T-helper 17 cell (primary cell): ENCODE data around the gene FOXO4. TPM values are rescaled to one million over a fixed set of nuclear protein-coding genes. Genes with fewer than 3 reads are reported as not detected.

Experiments used
- ATAC-seq: fragments of 150-1000 bp; cut with Tn5 transposase; 2 replicates; pipeline ENCODE4 v1.10.0; 2021; ENCODE audit warnings: mild to moderate bottlenecking, moderate library complexity
- DNase-seq, 3 donors: peaks; one replicate each; pipeline versions ENCODE4 v3.0.0 to v3.0.0-alpha.2; 2020 to 2021
- H3K9me3 ChIP-seq: one replicate; pipeline ENCODE4 v1.7.0; 2013; ENCODE audit warnings: low read length, mild to moderate bottlenecking; ENCODE audit not compliant: control insufficient read depth, poor library complexity, severe bottlenecking
- H3K27ac Mint-ChIP-seq: one replicate; pipeline ENCODE4 v1.8.0; 2022; ENCODE audit warnings: mild to moderate bottlenecking, moderate library complexity, mixed read lengths
- H3K27me3 Mint-ChIP-seq: one replicate; pipeline ENCODE4 v1.8.0; 2022; ENCODE audit warnings: mixed read lengths
- H3K36me3 Mint-ChIP-seq: one replicate; pipeline ENCODE4 v1.8.0; 2022; ENCODE audit warnings: low read depth, mixed read lengths
- H3K4me1 Mint-ChIP-seq: one replicate; pipeline ENCODE4 v1.8.0; 2022; ENCODE audit warnings: mild to moderate bottlenecking, mixed read lengths
- H3K4me3 Mint-ChIP-seq: one replicate; pipeline ENCODE4 v1.8.0; 2022; ENCODE audit warnings: mild to moderate bottlenecking, moderate library complexity, mixed read lengths
- total RNA-seq, 4 donors: library from RNA in 2 of 4; stranded (reverse) in 2 of 4; gene quantifications; one replicate each; pipeline ENCODE4 v1.2.3 and lab custom pipeline; 2022 to 2026

Gene FOXO4
- total RNA-seq, 2 donors from 2014 or later = 23.4 to 40.1 TPM

- H3K9me3 ChIP-seq = no peaks in the 10 kb centered on the region
- Mint-ChIP-seq H3K4me1 (peaks cover 55% of the 10 kb centered on the region), H3K27ac (peak overlapping the region; percentile 94), H3K27me3 (no peaks in the 10 kb centered on the region), H3K4me3 (peak overlapping the region; percentile 84), H3K36me3 (peaks cover 4% of the 10 kb centered on the region)
- DNase-seq (peak in 2 of 3 donors; percentile 27 to 36), ATAC-seq (peak; percentile 63)
Measured at GRCh38 chrX:71103110-71103983, 7.7 kb downstream of the FOXO4 start.

GRCh38 chrX:71105628-71106027 is 10.0 kb downstream of the FOXO4 start:
- DNase-seq (no peak), ATAC-seq (no peak)
- Mint-ChIP-seq H3K27ac (peak overlapping the region; percentile 100), H3K27me3 (no peaks in the 10 kb centered on the region), H3K4me3 (peak overlapping the region; percentile 83), H3K36me3 (peaks cover 7% of the 10 kb centered on the region), H3K4me1 (peaks cover 48% of the 10 kb centered on the region)
- no peaks in the 10 kb centered on the region for H3K9me3 ChIP-seq

DNA sequence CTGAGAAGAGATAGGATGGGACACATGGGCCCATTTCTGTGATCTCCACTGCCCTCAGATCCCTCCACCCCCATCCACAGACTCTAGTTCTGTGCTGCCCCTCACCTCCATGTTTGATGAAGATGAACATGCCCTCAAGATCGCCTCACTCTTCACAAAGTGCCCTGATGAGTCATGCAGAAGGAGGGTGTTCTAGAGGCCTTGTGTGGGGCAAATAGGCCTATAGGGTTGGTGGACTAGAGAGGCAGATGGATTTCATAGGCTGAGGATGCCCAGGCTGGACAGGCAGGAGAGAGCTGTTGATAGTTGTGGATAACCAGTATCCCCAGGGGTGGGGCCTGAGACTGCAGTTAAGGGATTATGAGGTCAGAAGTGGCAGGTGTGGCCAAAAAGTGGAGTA is 10.8 kb downstream of the FOXO4 start, which contains the start of gene CXorf65:
Gene CXorf65 (minus strand): TSS at position 314 of the 400 bp plus-strand sequence. CDS start 184 bp downstream, at position 130.
- H3K36me3 Mint-ChIP-seq = peaks cover 10% of the 10 kb centered on the region
- peak within 1 kb of the TSS; percentile 95 for H3K4me3 Mint-ChIP-seq
- H3K9me3 ChIP-seq = no peaks in the 10 kb centered on the region
- DNase-seq (no peak), ATAC-seq (no peak)
- peaks cover 44% of the 10 kb centered on the region for H3K4me1 Mint-ChIP-seq
- peak within 1 kb of the TSS; percentile 100 for H3K27ac Mint-ChIP-seq
- H3K27me3 Mint-ChIP-seq = no peaks in the 10 kb centered on the region

DNA sequence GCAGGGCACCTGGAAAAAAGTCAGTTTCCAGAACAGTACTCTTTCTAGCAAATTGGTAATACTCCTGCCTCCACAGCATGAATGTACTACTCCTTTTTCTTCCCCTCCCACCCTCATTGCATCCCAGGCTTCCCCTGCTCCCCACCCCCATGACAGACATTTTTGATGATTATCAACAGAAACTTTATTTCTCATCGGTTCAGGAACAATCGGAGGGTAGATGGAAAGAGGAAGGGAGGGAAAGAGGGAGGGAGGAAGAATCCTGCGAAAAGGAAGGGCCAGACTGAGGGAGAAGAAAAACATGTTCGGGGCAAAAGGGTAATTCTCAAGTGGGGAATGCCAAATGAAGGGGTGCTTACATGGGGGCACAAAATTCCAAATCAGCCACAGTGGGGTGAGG is 11.6 kb downstream of the FOXO4 start:
- peaks cover 10% of the 10 kb centered on the region for H3K36me3 Mint-ChIP-seq

GRCh38 chrX:71107762-71108360 is 12.2 kb downstream of the FOXO4 start:
- Mint-ChIP-seq H3K36me3 (peaks cover 10% of the 10 kb centered on the region), H3K4me1 (peaks cover 43% of the 10 kb centered on the region), H3K27ac (peak overlapping the region; percentile 100), H3K27me3 (no peaks in the 10 kb centered on the region), H3K4me3 (peak overlapping the region; percentile 95)
- ATAC-seq (no peak), DNase-seq (no peak)
- no peaks in the 10 kb centered on the region for H3K9me3 ChIP-seq

More for the DNA sequence above, 11.6 kb downstream of the FOXO4 start:
- Mint-ChIP-seq H3K4me1 (peaks cover 46% of the 10 kb centered on the region), H3K27me3 (no peaks in the 10 kb centered on the region), H3K27ac (peak overlapping the region; percentile 100), H3K4me3 (peak overlapping the region; percentile 95)
- DNase-seq = no peak
- ATAC-seq = no peak
- H3K9me3 ChIP-seq = no peaks in the 10 kb centered on the region

- Mint-ChIP-seq H3K4me1 (peaks cover 36% of the 10 kb centered on the region), H3K27ac (peak overlapping the region; percentile 100), H3K27me3 (no peaks in the 10 kb centered on the region), H3K4me3 (peak overlapping the region; percentile 95), H3K36me3 (peaks cover 10% of the 10 kb centered on the region)
- no peak for DNase-seq
- ATAC-seq = no peak
- H3K9me3 ChIP-seq = no peaks in the 10 kb centered on the region
Measured at GRCh38 chrX:71109051-71109450, 13.4 kb downstream of the FOXO4 start.

DNA sequence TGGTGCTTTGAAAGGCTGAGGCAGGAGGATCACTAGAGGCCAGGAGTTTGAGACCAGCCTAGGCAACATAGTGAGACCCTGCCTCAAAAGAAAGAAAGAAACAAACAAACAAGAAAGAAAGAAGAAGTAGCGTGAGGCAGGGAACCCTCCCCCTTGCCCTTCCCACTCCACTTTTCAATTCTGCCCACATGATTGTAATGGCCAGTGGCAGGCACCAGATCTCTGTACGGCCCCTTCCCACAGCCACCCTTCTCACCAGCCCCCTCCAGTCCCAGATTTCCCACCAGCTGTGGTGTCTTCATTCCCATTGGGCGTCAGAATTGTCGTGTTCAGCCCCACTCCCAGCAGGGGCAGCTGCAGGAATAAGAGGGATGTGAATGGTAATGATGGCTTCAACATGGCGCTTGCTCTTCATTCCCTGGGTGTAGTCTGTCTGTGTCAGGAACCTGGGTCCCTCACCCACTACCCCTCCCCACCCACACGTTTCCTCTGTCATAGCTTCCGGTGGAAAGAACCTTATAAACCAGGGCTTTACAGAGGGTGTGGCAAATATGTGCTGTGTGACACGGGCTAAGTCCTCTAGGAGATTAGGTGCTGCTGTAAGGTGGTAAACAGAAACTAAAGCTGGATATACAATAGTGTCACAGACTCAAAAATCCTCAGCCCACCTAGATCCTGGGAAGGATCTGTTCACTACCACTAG is 15.6 kb downstream of the FOXO4 start, which contains the start of gene IL2RG:
Gene IL2RG (minus strand): TSS at position 437 of the 703 bp plus-strand sequence. CDS start 38 bp downstream, at position 399.
- peaks cover 10% of the 10 kb centered on the region for H3K36me3 Mint-ChIP-seq
- H3K4me1 Mint-ChIP-seq = peaks cover 24% of the 10 kb centered on the region
- H3K27ac Mint-ChIP-seq = peak within 1 kb of the TSS; percentile 100
- H3K27me3 Mint-ChIP-seq = no peaks in the 10 kb centered on the region
- ATAC-seq (peak; percentile 89), DNase-seq (peak; percentile 51 to 67 (median 57))
- no peaks in the 10 kb centered on the region for H3K9me3 ChIP-seq
- H3K4me3 Mint-ChIP-seq = peak within 1 kb of the TSS; percentile 95

DNA sequence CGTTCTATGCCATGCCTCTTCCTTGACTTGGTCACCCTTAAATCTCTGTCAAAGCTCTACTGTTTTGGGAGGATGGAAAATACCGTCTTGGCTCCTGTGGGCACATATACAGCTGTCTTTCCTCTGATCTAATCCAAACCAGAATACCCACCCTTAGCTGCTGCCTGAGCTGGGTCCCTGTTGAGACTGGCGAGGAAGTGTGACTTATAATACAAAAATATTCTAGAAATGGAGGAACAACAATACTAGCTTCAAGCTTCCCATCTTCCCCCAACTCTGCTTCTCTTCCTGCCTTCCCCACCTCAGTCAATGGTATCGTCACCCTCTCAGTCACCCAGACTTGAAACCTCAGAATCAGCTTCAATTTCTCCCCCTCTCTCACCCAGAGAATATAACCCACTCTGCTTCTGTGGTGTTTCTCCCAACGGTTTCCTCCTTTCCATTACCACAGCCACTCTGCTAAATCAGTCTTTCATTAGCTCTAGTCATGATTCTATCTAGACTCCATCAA is 16.3 kb downstream of the FOXO4 start:
- Mint-ChIP-seq H3K36me3 (peaks cover 7% of the 10 kb centered on the region), H3K4me3 (peak overlapping the region; percentile 95), H3K27me3 (no peaks in the 10 kb centered on the region), H3K27ac (peak overlapping the region; percentile 100), H3K4me1 (peaks cover 20% of the 10 kb centered on the region)
- peak; percentile 72 for ATAC-seq
- H3K9me3 ChIP-seq = no peaks in the 10 kb centered on the region
- peak in 1 of 3 donors; percentile 15 for DNase-seq

DNA sequence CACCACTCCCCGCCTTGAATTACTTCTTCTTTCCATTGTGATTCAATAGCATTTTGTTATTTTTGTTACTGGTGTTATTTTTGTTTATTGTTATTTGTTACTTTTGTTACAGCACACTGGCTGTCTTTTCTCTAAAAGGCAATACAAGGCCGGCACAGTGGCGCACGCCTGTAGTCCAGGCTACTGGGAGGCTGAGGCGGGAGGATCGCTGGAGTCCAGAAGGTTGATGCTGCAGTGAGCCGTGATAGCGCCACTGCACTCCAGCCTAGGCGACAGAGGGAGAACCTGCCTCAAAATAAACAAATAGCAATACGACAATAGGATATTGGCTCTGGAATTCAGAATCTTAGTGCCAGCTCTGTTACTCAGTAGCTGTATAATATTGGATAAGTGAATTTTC is 21.7 kb downstream of the FOXO4 start:
- DNase-seq = no peak
- H3K9me3 ChIP-seq = no peaks in the 10 kb centered on the region
- Mint-ChIP-seq H3K36me3 (peaks cover 2% of the 10 kb centered on the region), H3K4me3 (no peak overlapping the region), H3K4me1 (peaks cover 10% of the 10 kb centered on the region), H3K27ac (peak overlapping the region; percentile 29), H3K27me3 (no peaks in the 10 kb centered on the region)
- no peak for ATAC-seq

- Mint-ChIP-seq H3K4me3 (peak within 1 kb of the TSS; percentile 84), H3K36me3 (peaks cover 6% of the 10 kb centered on the region), H3K27ac (peak within 1 kb of the TSS; percentile 81), H3K27me3 (no peaks in the 10 kb centered on the region), H3K4me1 (peaks cover 9% of the 10 kb centered on the region)
- peak; percentile 97 for ATAC-seq
- DNase-seq = peak; percentile 65 to 73 (median 71)
- no peaks in the 10 kb centered on the region for H3K9me3 ChIP-seq
Measured at GRCh38 chrX:71118032-71118984, 22.7 kb downstream of the FOXO4 start, which contains the start of gene MED12. MED12 (plus strand) TSS chrX:71118596; CDS start chrX:71118755, 159 bp downstream.

GRCh38 chrX:71118985-71119535 is 23.4 kb downstream of the FOXO4 start:
- H3K4me1 Mint-ChIP-seq = peaks cover 8% of the 10 kb centered on the region
- peak overlapping the region; percentile 84 for H3K4me3 Mint-ChIP-seq
- H3K27me3 Mint-ChIP-seq = no peaks in the 10 kb centered on the region
- DNase-seq = no peak
- peak overlapping the region; percentile 81 for H3K27ac Mint-ChIP-seq
- no peaks in the 10 kb centered on the region for H3K9me3 ChIP-seq
- peak; percentile 23 for ATAC-seq
- peaks cover 6% of the 10 kb centered on the region for H3K36me3 Mint-ChIP-seq
